Left lung (tissue), 10 donors: ENCODE measurements around the gene GPR107. TPM values are rescaled to one million over a fixed set of nuclear protein-coding genes. Genes with fewer than 3 reads are reported as not detected.

ENCODE experiments used
- ATAC-seq: fragments of 200-7000 bp; cut with Tn5 transposase; one replicate; pipeline ENCODE4 v1.9.1; 2020; ENCODE audit warnings: moderate library complexity
- DNase-seq, 4 donors: peaks; one replicate each; pipeline ENCODE4 v3.0.0-alpha.2; 2013 to 2020
- H3K27ac ChIP-seq, 2 donors: fragments of 200-600 bp; sonication (generic) in 1 of 2; one replicate each; pipeline versions ENCODE4 v1.5.0 to v1.8.0; 2020 to 2021
- H3K27me3 ChIP-seq, 2 donors: fragments of 200-600 bp; sonication (generic) in 1 of 2; one replicate each; pipeline versions ENCODE4 v1.5.0 to v1.8.0; 2020 to 2021
- H3K36me3 ChIP-seq, 2 donors: fragments of 200-600 bp; sonication (generic) in 1 of 2; one replicate each; pipeline versions ENCODE4 v1.5.0 to v1.8.0; 2020 to 2021
- H3K4me1 ChIP-seq, 2 donors: fragments of 200-600 bp; one replicate each; pipeline ENCODE4 v1.8.0; 2021
- H3K4me3 ChIP-seq, 2 donors: fragments of 200-600 bp; sonication (generic) in 1 of 2; one replicate each; pipeline versions ENCODE4 v1.5.0 to v1.8.0; 2020 to 2021; ENCODE audit warnings: mild to moderate bottlenecking in 1 of 2
- H3K9me3 ChIP-seq, 2 donors: fragments of 200-600 bp; sonication (generic) in 1 of 2; one replicate each; pipeline versions ENCODE4 v1.5.0 to v1.8.0; 2020 to 2021
- CTCF ChIP-seq, 2 donors: fragments of 200-600 bp; sonication (generic) in 1 of 2; IDR thresholded peaks; one replicate each; pipeline versions ENCODE4 v1.5.0 to v1.8.0; 2021; ENCODE audit warnings: antibody characterized with exemption in 2 of 2
- intact Hi-C, 2 donors: fragments of 100-400 bp; cut with DNase I; formaldehyde crosslinking; loops; one replicate each; pipeline versions ENCODE4 v1.11.2 to v1.14.2; 2022
- polyA plus RNA-seq, 6 donors: library from polyadenylated mRNA; unstranded; fragments of 120-200 nt; gene quantifications; one replicate each; pipeline ENCODE4 v1.2.1, GENCODE V29; 2013; ENCODE audit not compliant: insufficient read length in 6 of 6
- total RNA-seq, 2 donors: library from RNA; stranded (reverse); fragmentation: NEBNext Ultra II Directional; extraction: Animal tissue kit (Norgen Biotek cat#: 25700); gene quantifications; one replicate each; pipeline ENCODE4 v1.2.1, GENCODE V29; 2021
- donor health status: DM: no; HTN: yes; CAD: no.
- donor health status: DM: no; HTN: no; CAD: no.

The GPR107 gene
- total and polyA plus RNA-seq, 8 donors: 43.0 to 52.4 (median 47.6) TPM

GRCh38 chr9:130147198-130147597, 93.5 kb downstream of the GPR107 start:
- ATAC-seq (no peak), DNase-seq (no peak)
- H3K4me1 ChIP-seq: peaks cover 0 to 2% of the 10 kb centered on the region in 2 donors
- no peak for TF ChIP-seq CTCF (IDR thresholded peaks at IDR 0.05)
- peaks cover 5 to 55% of the 10 kb centered on the region in 2 donors for H3K27me3 ChIP-seq
- intact Hi-C loops: no loop called here
- H3K27ac ChIP-seq: no peak overlapping the region
- H3K4me3 ChIP-seq: no peak overlapping the region
- H3K9me3 ChIP-seq: no peaks in the 10 kb centered on the region
- H3K36me3 ChIP-seq: no peaks in the 10 kb centered on the region

- ATAC-seq (no peak), DNase-seq (no peak)
- no peak for TF ChIP-seq CTCF (IDR thresholded peaks at IDR 0.05)
- Histone ChIP-seq H3K27me3 (peaks cover 5 to 48% of the 10 kb centered on the region in 2 donors), H3K4me3 (no peak overlapping the region), H3K4me1 (peaks cover 0 to 2% of the 10 kb centered on the region in 2 donors), H3K27ac (no peak overlapping the region), H3K36me3 (no peaks in the 10 kb centered on the region), H3K9me3 (no peaks in the 10 kb centered on the region)
- intact Hi-C loops: no loop called here
Observed at GRCh38 chr9:130147910-130148309, 94.2 kb downstream of the GPR107 start.

GRCh38 chr9:130149031-130149430, 95.3 kb downstream of the GPR107 start:
- intact Hi-C loops: no loop called here
- no peak for ATAC-seq
- H3K27ac ChIP-seq: no peak overlapping the region
- peaks cover 5 to 37% of the 10 kb centered on the region in 2 donors for H3K27me3 ChIP-seq
- no peaks in the 10 kb centered on the region for H3K36me3 ChIP-seq
- TF ChIP-seq CTCF (IDR thresholded peaks at IDR 0.05): no peak
- no peak overlapping the region for H3K4me3 ChIP-seq
- no peaks in the 10 kb centered on the region for H3K9me3 ChIP-seq
- no peaks in the 10 kb centered on the region for H3K4me1 ChIP-seq
- DNase-seq: no peak

- no peaks in the 10 kb centered on the region for H3K36me3 ChIP-seq
- intact Hi-C loops: no loop called here
- no peak for TF ChIP-seq CTCF (IDR thresholded peaks at IDR 0.05)
Observed at GRCh38 chr9:130149654-130150286, 96.1 kb downstream of the GPR107 start.

GRCh38 chr9:130150779-130151382, 97.2 kb downstream of the GPR107 start:
- ATAC-seq: no peak
- no peaks in the 10 kb centered on the region for H3K4me1 ChIP-seq

More at GRCh38 chr9:130149654-130150286, 96.1 kb downstream of the GPR107 start:
- no peak overlapping the region for H3K27ac ChIP-seq
- no peak for DNase-seq
- H3K4me1 ChIP-seq: no peaks in the 10 kb centered on the region
- no peak for ATAC-seq
- H3K9me3 ChIP-seq: no peaks in the 10 kb centered on the region
- peaks cover 5 to 30% of the 10 kb centered on the region in 2 donors for H3K27me3 ChIP-seq
- no peak overlapping the region for H3K4me3 ChIP-seq

More at GRCh38 chr9:130150779-130151382, 97.2 kb downstream of the GPR107 start:
- H3K4me3 ChIP-seq: no peak overlapping the region
- no peaks in the 10 kb centered on the region for H3K36me3 ChIP-seq
- no peak for DNase-seq
- intact Hi-C loops: no loop called here
- no peaks in the 10 kb centered on the region for H3K9me3 ChIP-seq
- peaks cover 5 to 19% of the 10 kb centered on the region in 2 donors for H3K27me3 ChIP-seq
- no peak overlapping the region for H3K27ac ChIP-seq
- no peak for TF ChIP-seq CTCF (IDR thresholded peaks at IDR 0.05)
